Activated T-helper 2 cell treated with anti-CD3 and anti-CD28 coated beads, Interferon-gamma antibody, Interleukin-2, Interleukin-4, amounts not matched to agents 10 μg/mL and 5 μg/mL and 100 μg/mL, durations not matched to agents 14 hours and 24 hours and 36 hours (primary cell): ENCODE results near the gene GAK. TPM values are rescaled to one million over a fixed set of nuclear protein-coding genes. Genes with fewer than 3 reads are reported as not detected.
"Not testable (repeated sequence)": the region's sequence is repeated elsewhere in the genome, so short reads cannot be mapped to it uniquely, and the experiment has no call there.

ENCODE experiments used
- DNase-seq: peaks from one replicate; pipeline ENCODE4 v3.0.0; 2021; ENCODE audit warnings: low spot score
- H3K27ac Mint-ChIP-seq: one replicate; pipeline ENCODE4 v1.8.0; 2021; ENCODE audit warnings: mixed read lengths
- H3K27me3 Mint-ChIP-seq: one replicate; pipeline ENCODE4 v1.8.0; 2021; ENCODE audit warnings: low read depth, mixed read lengths
- H3K36me3 Mint-ChIP-seq: one replicate; pipeline ENCODE4 v1.8.0; 2021; ENCODE audit warnings: low read depth, mixed read lengths
- H3K4me1 Mint-ChIP-seq: one replicate; pipeline ENCODE4 v1.8.0; 2021; ENCODE audit warnings: low read depth, mixed read lengths
- H3K4me3 Mint-ChIP-seq: one replicate; pipeline ENCODE4 v1.8.0; 2021; ENCODE audit warnings: low read depth, mild to moderate bottlenecking, moderate library complexity, mixed read lengths
- H3K9me3 Mint-ChIP-seq: one replicate; pipeline ENCODE4 v1.8.0; 2021; ENCODE audit warnings: mixed read lengths
- intact Hi-C: fragments of 100-400 bp; cut with micrococcal nuclease; formaldehyde crosslinking; loops from one replicate; pipeline ENCODE4 v1.15.1; 2023
- total RNA-seq: library from RNA; stranded (reverse); gene quantifications from 2 replicates; pipeline ENCODE4 v1.2.3, GENCODE V29; 2022

The GAK gene
- total RNA-seq, 1 donor from 2014 or later, result 125 TPM

- H3K4me1 Mint-ChIP-seq, H3K27ac Mint-ChIP-seq, H3K27me3 Mint-ChIP-seq, H3K9me3 Mint-ChIP-seq, DNase-seq, H3K36me3 Mint-ChIP-seq, H3K4me3 Mint-ChIP-seq, intact Hi-C loops: not testable (repeated sequence)
Observed at GRCh38 chr4:939508-939907, 7.4 kb upstream of the GAK start.

DNA sequence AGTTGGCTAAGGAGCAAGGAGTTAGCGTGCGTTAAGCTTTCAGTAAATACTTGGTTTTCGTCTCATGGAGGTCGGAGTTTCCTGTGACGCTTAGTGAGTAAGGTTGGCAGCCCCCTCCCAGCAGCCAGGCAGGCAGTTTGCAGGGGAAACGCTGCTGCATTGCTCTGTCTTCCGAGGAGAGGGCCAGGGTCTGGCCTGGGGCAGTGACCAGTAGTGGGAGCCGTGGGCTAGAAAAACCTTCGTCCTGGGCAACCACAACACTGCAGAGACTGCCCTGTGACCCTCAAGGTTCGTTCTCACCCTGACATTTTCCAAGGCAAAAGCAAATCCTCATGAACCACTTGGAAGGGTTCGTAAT lies 576 bp upstream of the GAK start:
- no peak for DNase-seq
- H3K4me1 Mint-ChIP-seq, result peaks cover 34% of the 10 kb centered on the region

GRCh38 chr4:931194-931959 lies 739 bp downstream of the GAK start:
- intact Hi-C loops, result loop anchor here (2.0 to 5.0 kb wide), 3 partner anchors 53 to 259 kb away; partner anchors contain the start of genes ATP5ME and MYL5
- Mint-ChIP-seq H3K4me1 (peaks cover 34% of the 10 kb centered on the region), H3K4me3 (peak overlapping the region; percentile 96), H3K27ac (peak overlapping the region; percentile 77), H3K27me3 (no peaks in the 10 kb centered on the region), H3K36me3 (no peaks in the 10 kb centered on the region), H3K9me3 (no peaks in the 10 kb centered on the region)
- no peak for DNase-seq

More for the DNA sequence above, 576 bp upstream of the GAK start:
- peak overlapping the region; percentile 96 for H3K4me3 Mint-ChIP-seq
- H3K9me3 Mint-ChIP-seq, result no peaks in the 10 kb centered on the region
- no peaks in the 10 kb centered on the region for H3K27me3 Mint-ChIP-seq
- intact Hi-C loops, result loop anchor here (1.0 to 5.0 kb wide), 6 partner anchors 40 to 260 kb away; partner anchors contain the start of genes ATP5ME, DGKQ, FGFRL1 and IDUA
- no peaks in the 10 kb centered on the region for H3K36me3 Mint-ChIP-seq
- H3K27ac Mint-ChIP-seq, result peak overlapping the region; percentile 77

DNA sequence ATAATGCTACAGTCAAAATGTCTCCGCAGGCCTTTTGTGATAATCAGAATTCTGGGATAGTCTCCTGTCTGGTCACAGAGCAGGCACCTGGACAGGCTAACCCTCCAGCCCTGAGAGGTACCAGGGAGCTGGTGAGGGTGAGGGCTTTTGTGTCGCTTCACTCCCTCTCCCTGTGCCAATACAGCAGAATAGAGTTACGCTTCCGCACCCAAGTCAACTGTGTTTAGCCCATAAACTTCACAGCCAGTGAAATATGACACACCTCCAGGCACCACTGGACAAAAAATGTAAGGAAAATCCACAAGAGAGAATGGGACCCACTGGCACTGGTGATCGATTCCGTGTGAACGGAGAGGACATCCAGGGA lies 1.3 kb downstream of the GAK start:
- Mint-ChIP-seq H3K36me3 (no peaks in the 10 kb centered on the region), H3K27me3 (no peaks in the 10 kb centered on the region), H3K4me3 (peak overlapping the region; percentile 96), H3K9me3 (no peaks in the 10 kb centered on the region), H3K27ac (peak overlapping the region; percentile 77), H3K4me1 (peaks cover 35% of the 10 kb centered on the region)
- intact Hi-C loops, result loop anchor here (1.0 to 5.0 kb wide), 4 partner anchors 10 to 259 kb away; partner anchors contain the start of genes ATP5ME and MYL5
- DNase-seq, result no peak

DNA sequence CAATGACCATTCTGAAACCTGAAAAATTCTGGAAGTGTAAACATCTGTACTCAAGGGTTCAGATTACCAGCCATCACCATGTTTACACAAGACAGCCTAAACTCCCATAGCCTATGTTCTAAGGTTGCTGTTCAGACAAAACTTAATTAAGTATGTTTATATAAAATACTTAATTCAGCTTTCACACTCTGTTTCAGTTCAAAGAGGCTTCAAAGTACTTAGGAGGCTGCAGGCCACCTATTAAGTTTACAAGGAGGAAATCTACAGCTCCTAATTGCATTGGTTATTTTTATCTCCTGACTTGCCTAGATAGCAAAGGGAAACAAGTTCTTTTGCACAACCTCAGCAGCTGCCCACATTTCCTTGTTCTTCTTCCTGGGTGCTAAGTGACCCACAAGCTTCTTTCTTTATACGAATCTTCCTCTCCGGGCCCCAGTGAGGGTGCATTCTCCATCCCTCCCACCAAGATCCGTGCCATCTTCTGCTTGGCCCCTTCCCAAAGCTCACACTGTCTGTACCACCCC lies 2.0 kb downstream of the GAK start:
- Mint-ChIP-seq H3K36me3 (no peaks in the 10 kb centered on the region), H3K4me3 (peak overlapping the region; percentile 96), H3K27me3 (no peaks in the 10 kb centered on the region), H3K4me1 (peaks cover 38% of the 10 kb centered on the region), H3K27ac (peak overlapping the region; percentile 77), H3K9me3 (no peaks in the 10 kb centered on the region)
- no peak for DNase-seq
- intact Hi-C loops, result loop anchor here (1.0 to 5.0 kb wide), 4 partner anchors 9 to 258 kb away; partner anchors contain the start of genes ATP5ME and MYL5

DNA sequence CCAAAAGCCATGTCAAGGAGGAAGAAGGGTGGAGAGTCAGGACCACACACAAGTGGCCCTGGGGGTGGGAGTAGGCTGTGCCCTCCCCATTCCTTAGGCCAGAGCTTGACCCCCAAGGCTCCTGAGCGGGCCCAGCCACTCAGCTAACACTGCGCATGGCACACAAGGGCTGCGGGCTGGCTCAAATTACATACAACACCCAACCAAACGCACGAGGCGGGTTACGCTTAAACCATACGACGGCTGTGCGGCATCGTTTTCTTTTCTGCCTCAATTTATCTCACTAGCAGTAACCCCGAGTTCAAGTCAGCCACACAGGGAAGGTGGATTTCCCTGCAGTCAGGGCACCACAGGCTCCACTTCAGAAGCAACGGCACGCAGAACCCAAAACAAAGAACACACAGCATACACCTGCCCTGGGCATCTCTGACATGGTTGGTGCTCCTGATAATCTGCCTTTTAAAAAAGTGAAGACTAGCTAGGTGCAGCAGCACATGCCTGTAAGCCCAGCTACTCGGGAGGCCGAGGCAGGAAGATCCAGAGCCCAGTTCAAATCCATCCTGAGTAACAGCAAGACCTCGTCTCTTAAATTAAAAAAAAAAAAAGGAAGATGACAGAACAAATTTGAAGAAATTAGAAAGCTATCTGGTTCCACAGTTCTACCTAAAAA lies 2.9 kb downstream of the GAK start:
- DNase-seq, result no peak
- H3K27ac Mint-ChIP-seq, result no peak overlapping the region
- no peak overlapping the region for H3K4me3 Mint-ChIP-seq
- H3K4me1 Mint-ChIP-seq, result peaks cover 47% of the 10 kb centered on the region
- intact Hi-C loops, result no loop called here
- no peaks in the 10 kb centered on the region for H3K9me3 Mint-ChIP-seq
- no peaks in the 10 kb centered on the region for H3K36me3 Mint-ChIP-seq
- no peaks in the 10 kb centered on the region for H3K27me3 Mint-ChIP-seq

- H3K4me3 Mint-ChIP-seq, H3K9me3 Mint-ChIP-seq, H3K27ac Mint-ChIP-seq, intact Hi-C loops, H3K27me3 Mint-ChIP-seq, DNase-seq, H3K36me3 Mint-ChIP-seq: not testable (repeated sequence)
- H3K4me1 Mint-ChIP-seq, result peaks cover 48% of the 10 kb centered on the region
Observed at GRCh38 chr4:927566-927965, 4.5 kb downstream of the GAK start.

GRCh38 chr4:926538-926937 lies 5.6 kb downstream of the GAK start:
- Mint-ChIP-seq H3K36me3 (peaks cover 13% of the 10 kb centered on the region), H3K9me3 (no peaks in the 10 kb centered on the region), H3K4me3 (no peak overlapping the region), H3K4me1 (peaks cover 53% of the 10 kb centered on the region), H3K27ac (no peak overlapping the region), H3K27me3 (no peaks in the 10 kb centered on the region)
- DNase-seq, result no peak
- intact Hi-C loops, result no loop called here

DNA sequence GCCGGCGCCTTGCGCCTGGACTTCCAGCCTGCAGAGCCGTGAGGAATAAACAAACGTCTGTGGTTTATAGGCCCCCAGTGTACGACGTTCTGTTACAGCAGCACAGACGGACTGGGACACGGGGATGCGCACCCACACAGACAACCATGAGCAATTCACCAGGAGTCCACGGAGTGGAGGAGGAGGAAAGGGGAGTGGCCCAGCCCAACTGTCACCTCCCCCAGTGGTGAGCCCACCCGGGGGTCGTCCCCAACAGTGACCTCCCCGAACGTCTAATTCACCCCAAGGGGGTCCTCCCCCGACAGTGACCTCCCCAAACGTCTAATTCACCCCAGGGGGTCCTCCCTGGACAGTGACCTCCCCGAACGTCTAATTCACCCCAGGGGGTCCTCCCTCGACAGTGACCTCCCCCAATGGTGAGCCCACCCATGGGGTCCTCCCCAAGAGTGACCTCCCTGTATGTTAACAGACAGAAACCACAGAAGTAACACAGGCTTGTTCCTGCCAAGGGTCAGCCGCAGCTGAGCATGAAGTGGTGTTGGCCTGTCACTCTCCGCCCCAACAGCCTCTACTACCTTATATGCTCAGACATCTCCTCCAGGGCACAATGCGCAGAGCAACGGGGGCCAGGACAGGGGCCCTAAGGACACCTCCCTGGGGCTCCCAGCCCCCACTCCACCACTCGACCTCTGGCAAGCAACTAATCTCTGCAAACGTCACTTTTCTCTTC lies 6.2 kb downstream of the GAK start:
- Mint-ChIP-seq H3K27ac (no peak overlapping the region), H3K9me3 (no peaks in the 10 kb centered on the region), H3K4me1 (peaks cover 52% of the 10 kb centered on the region), H3K36me3 (peaks cover 18% of the 10 kb centered on the region), H3K27me3 (no peaks in the 10 kb centered on the region), H3K4me3 (no peak overlapping the region)
- intact Hi-C loops, result no loop called here
- DNase-seq, result no peak

- intact Hi-C loops, result no loop called here
- Mint-ChIP-seq H3K4me3 (no peak overlapping the region), H3K4me1 (peaks cover 46% of the 10 kb centered on the region), H3K27ac (no peak overlapping the region), H3K9me3 (no peaks in the 10 kb centered on the region), H3K27me3 (no peaks in the 10 kb centered on the region), H3K36me3 (peaks cover 20% of the 10 kb centered on the region)
- DNase-seq, result no peak
Observed at GRCh38 chr4:925171-925570, 6.9 kb downstream of the GAK start.

DNA sequence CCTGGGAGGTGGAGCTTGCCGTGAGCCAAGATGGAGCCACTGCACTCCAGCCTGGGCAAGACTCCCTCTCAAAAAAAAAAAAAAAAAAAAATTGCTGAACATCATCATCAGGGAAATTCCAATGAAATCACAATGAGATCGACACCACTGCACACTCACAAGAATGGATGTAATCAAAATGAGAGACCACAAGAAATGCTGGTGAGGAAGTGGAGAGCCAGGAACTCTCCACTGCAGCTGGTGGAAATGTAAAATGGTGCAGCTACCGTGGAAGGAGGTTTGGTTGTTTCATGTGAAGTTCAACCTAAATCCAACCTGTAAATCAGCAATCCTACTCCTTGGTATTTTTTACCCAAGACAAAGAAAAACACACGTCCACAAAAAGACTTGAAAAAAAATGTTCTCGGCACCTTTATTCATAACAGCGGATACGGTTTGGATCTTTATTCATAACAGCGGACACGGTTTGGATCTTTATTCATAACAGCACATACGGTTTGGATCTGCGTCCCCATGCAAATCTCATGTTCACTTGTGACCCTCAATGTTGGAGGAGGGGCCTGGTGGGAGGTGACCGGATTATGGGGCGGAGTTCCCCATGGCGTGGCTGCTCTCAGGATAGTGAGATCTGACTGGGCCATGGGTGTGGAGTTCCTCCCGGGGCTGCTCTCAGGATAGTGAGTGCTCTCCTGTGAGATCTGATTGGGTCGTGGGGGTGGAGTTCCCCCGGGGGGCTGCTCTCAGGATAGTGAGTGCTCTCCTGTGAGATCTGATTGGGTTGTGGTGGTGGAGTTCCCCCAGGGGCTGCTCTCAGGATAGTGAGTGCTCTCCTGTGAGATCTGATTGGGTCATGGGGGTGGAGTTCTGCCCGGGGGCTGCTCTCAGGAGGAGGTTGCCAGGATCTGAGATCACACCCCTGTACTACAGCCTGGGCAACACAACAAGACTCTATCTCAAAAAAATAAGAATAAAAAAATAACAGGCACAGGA lies 7.7 kb downstream of the GAK start:
- Mint-ChIP-seq H3K4me3 (no peak overlapping the region), H3K9me3 (no peaks in the 10 kb centered on the region), H3K36me3 (peaks cover 26% of the 10 kb centered on the region), H3K27ac (peak overlapping the region; percentile 83), H3K4me1 (peaks cover 44% of the 10 kb centered on the region), H3K27me3 (no peaks in the 10 kb centered on the region)
- intact Hi-C loops, result no loop called here
- DNase-seq, result no peak
